LHCN-M2 (cell line): Measurements from ENCODE around the gene SPATA9. TPM values are rescaled to one million over a fixed set of nuclear protein-coding genes. Genes with fewer than 3 reads are reported as not detected.

Source experiments
- DNase-seq: peaks from one replicate; pipeline ENCODE4 v3.0.0-alpha.2; 2012; ENCODE audit warnings: low read depth
- total RNA-seq: library from RNA; depleted of rRNA; stranded (reverse); fragments of >200 nt; gene quantifications from 2 replicates; pipeline ENCODE4 v1.2.3, GENCODE V29; 2014; rRNA removed

Gene SPATA9
- total RNA-seq, 1 experiment from 2014 or later: 1.7 TPM

DNA sequence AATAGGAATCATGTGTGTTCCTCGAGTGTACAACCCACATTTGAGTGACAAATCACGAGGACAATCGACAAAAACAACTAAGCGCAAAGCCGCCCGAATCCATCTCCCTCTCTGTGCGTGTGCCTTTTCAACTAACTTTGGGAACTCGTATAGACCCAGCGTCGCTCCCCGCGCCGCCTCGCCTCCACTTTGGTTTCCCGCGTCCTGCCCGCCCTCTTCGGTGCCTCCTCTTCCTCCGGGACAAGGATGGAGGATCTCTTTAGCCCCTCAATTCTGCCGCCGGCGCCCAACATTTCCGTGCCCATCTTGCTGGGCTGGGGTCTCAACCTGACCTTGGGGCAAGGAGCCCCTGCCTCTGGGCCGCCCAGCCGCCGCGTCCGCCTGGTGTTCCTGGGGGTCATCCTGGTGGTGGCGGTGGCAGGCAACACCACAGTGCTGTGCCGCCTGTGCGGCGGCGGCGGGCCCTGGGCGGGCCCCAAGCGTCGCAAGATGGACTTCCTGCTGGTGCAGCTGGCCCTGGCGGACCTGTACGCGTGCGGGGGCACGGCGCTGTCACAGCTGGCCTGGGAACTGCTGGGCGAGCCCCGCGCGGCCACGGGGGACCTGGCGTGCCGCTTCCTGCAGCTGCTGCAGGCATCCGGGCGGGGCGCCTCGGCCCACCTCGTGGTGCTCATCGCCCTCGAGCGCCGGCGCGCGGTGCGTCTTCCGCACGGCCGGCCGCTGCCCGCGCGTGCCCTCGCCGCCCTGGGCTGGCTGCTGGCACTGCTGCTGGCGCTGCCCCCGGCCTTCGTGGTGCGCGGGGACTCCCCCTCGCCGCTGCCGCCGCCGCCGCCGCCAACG lies 62.5 kb downstream of the SPATA9 start, which contains the start of gene GPR150:
TSS of gene GPR150 (plus strand) at position 58 of the 840 bp plus-strand sequence. CDS start at position 247, 189 bp downstream.
- peak; percentile 73 for DNase-seq

DNA sequence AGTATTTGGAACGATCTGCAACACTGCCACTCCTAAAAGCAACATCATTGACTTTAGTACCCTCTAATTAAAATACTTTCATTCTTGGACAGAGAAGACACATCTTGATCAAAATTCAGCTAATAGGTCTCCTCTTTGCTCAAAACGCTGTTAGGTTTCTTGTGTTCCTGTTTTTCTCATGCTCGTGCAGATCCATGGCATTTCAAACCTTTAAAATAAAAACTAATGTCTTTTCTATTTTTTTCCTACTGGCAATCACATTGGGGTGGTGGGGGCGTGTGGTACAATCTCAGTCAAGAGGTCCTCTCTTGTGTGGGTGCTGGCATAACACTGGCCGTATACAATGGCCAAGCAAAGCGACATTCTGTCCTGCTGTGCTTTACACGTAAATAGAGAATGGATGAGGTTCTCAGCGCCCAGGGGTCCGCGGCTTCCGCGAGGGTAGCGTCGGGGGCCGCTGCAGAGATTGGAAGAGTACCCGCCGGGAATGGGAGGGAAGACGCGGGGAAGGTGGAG lies 63.2 kb downstream of the SPATA9 start:
- DNase-seq: no peak

DNA sequence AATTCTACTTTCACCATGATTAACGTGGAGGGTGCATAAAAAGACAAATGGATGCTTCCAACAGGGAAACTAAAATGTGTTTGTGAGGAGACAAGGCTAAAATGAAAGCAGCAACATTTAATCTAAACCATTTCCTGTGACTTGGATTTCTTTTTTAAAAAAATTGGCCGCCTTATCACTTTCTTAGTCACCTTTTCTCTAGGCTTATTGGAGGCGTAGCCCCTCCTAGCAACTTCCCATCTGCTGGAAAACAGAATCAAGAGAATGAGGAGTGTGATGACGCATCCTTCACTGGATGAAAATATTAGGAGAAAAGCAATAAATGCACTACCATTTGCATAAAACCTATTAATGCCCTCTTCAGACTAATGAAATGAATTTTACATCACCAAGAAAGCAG lies 63.7 kb downstream of the SPATA9 start:
- no peak for DNase-seq

DNA sequence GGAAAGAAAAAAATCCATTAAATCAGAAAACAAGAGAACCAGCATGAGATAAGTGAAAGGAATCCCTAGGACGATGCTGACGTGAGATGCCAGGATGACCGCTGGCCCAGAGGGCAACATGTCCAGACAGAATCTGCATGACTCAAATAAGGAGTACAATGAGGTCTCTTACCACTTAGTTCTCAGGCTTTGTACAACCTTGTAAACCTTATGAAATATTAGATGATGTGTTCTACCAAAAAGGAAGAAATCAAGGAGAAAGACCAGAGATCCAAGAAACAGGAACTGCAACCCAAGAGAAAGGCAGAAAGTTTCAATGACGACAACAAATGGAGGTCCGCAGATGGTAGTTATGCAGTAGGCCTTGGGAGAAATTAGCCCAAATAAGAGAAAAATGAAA lies 65.7 kb downstream of the SPATA9 start:
- DNase-seq: peak; percentile 77

DNA sequence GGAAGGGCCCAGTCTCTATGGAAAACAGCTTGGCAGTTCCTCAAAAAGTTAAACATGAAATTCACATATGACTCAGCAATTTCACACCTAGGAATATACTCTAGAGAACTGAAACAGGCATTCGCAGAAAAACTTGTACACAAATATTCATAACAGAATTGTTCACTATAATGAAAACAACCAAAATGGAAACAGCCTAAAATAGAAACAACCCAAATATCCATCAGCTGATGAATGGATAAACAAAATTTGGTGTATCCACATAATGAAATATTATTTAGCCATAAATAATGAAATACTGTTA lies 67.7 kb downstream of the SPATA9 start:
- no peak for DNase-seq

DNA sequence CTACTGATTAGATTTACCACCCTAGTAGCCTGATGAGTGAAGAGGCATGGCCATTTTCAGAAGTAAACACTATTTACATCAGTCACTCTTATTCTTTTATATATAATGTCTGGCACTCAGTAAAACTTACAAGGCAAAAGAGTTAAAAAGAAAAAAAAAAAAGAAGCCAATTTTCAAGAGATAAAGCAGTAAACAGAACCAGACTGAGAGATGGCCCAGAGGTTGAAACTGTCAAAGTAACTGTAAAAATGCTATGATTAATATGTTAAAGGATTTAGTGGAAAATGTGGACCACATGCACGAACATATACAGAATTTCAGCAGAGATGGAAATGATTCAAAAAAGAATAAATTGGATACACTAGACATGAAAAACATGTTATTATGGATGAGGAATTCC lies 69.3 kb downstream of the SPATA9 start:
- DNase-seq: no peak

DNA sequence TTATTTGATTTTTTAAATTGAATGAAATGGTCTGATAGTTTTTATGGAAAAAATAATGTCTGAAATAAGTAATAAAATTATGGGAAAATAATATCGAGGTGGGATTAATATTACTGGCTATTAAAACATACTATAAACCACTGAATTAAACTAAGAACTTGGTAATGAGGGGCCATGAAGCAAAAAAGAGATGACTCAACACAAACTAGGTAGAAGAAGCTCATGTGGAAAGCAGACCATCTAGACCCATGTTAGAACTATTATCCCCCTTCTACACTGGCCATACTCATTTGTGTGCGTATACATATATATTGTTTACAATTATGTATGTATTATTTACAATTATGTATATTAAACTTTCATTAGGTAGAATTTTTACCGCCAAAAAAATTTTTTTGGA lies 71.4 kb downstream of the SPATA9 start:
- no peak for DNase-seq

DNA sequence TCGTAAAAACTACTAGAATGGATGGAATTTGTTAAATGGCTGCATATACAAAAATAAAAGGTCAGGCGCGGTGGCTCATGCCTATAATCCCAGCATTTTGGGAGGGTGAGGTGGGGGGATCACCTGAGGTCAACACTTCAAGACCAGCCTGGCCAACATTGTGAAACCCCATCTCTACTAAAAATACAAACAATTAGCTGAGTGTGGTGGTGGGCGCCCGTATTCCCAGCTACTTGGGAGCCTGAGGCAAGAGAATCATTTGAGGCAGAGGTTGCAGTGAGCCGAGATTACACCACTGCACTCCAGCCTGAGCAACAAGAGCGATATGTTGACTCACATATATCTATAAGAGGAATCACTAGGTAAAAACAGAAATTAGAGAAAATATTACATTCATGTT lies 72.2 kb downstream of the SPATA9 start:
- no peak for DNase-seq

DNA sequence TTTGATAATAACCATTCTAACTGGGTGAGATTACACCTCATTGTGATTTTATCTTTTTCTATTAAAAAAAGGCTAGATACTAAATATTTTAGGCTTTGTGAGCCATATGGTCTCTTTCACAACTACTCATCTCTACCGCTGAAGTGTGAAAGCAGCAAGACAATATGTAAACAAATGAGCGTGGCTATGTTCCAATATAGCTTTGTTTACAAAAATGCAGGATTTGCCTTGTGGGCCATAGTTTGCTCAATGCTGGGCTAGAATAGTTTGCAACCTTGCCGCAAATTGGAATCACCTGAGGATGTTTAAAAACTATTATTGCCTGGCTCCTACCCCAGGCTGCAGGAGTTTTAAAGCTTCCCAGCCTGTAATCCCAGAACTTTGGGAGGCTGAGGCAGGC lies 73.1 kb downstream of the SPATA9 start:
- DNase-seq: no peak

Other genes starting within 250 kb of the SPATA9 start
- 88.0 and 98.6 TPM in 2 replicates for gene SKIC3, start 128.0 kb downstream of the SPATA9 start, total RNA-seq
- 10.0 and 10.4 TPM in 2 replicates for gene ARSK, start 127.9 kb downstream of the SPATA9 start, total RNA-seq
- gene GPR150, start 62.9 kb downstream of the SPATA9 start, total RNA-seq: 1.3 and 1.6 TPM in 2 replicates
- 1.9 TPM in 2 replicates for gene RFESD, start 36.2 kb downstream of the SPATA9 start, total RNA-seq
- 285 and 300 TPM in 2 replicates for gene RHOBTB3, start 48.3 kb upstream of the SPATA9 start, total RNA-seq
- 108 and 119 TPM in 2 replicates for gene GLRX, start 139.7 kb upstream of the SPATA9 start, total RNA-seq